ENCODE results near the gene TMEM132A. TPM values are rescaled to one million over a fixed set of nuclear protein-coding genes. Genes with fewer than 3 reads are reported as not detected.

Gene TMEM132A
- polyA plus RNA-seq, 2 of the 4 experiments (the other 2 are of a cell fraction), result 18.1 to 88.0 TPM

DNA sequence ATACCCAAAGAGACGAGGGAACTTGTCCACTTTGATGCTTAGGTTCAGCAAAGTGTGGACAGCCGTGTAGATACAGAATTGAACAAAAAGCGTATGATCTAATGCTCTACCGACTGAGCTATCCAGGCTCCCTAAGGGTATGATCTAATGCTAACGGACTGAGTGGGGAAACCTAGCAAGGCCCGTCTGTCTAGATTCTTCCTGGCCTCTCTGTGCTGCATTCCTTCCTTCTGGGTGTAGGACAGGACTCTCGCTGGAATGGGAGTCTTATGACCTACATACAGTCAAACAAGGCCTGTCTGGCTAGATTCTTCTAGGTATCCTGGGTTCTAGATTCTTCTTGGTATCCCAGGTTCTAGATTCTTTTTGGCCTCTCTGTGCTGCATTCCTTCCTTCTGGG is 36.1 kb downstream of the TMEM132A start:
- CTCF ChIA-PET, result no interaction called here
- DNase-seq (ENCODE audit: low read depth in 1 of 2, low spot score in 1 of 2), result no peak

DNA sequence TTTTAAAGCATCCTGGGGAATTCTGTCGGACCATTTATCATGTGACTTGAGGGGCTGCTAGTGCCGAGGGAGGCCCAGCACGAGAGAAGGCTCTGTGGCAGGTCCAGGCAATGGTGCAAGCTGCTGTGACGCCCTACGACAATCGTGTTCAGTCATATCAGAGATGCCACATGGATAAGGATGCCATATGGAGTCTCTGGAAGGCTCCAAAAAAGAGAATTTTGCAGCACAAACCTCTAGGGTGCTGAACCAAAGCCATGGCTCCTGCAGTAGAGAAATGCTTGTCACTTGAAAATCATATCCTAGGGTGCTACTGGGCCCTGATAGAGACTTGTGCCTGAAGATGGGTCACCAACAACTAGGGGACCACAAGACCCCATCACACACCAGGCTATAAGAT is 40.5 kb downstream of the TMEM132A start:
- ChIA-PET CTCF (interaction anchor here (0.7 to 0.9 kb wide), 3 partner anchors 10 to 164 kb away, joined by 3 to 5 read pairs (median 4); no protein-coding TSS in a partner anchor), POLR2A (no interaction called here)

More for the DNA sequence above, 36.1 kb downstream of the TMEM132A start:
- Histone ChIP-seq H3K4me1 (no peaks in the 10 kb centered on the region), H3K4me3 (no peak overlapping the region), H3K9me3 (no peaks in the 10 kb centered on the region), H3K4me2 (no peak overlapping the region), H3K27ac (no peak overlapping the region)
- POLR2A ChIA-PET, result no interaction called here
- TF ChIP-seq ZFP36 (IDR thresholded peaks at IDR 0.05; ENCODE audit: borderline replicate concordance, partially characterized antibody) (no peak), ZNF302 (CRISPR knock-in tag; IDR thresholded peaks at IDR 0.05) (no peak), CEBPB (IDR thresholded peaks at IDR 0.05) (no peak), RCOR1 (IDR thresholded peaks at IDR 0.05; ENCODE audit: low read depth, low read length) (no peak), JUN (IDR thresholded peaks at IDR 0.05) (no peak), HOXB5 (CRISPR knock-in tag; IDR thresholded peaks at IDR 0.05) (no peak), ESRRA (IDR thresholded peaks at IDR 0.05; ENCODE audit: borderline replicate concordance, low read length) (no peak), EHF (CRISPR knock-in tag; IDR thresholded peaks at IDR 0.05) (no peak), CHD4 (IDR thresholded peaks at IDR 0.05; ENCODE audit: borderline replicate concordance) (no peak), MAZ (IDR thresholded peaks at IDR 0.05; ENCODE audit: borderline replicate concordance, low read depth, low read length) (no peak), MAFK (IDR thresholded peaks at IDR 0.05; ENCODE audit: partially characterized antibody) (no peak), TFCP2L1 (CRISPR knock-in tag; IDR thresholded peaks at IDR 0.05) (no peak), RARB (CRISPR knock-in tag; IDR thresholded peaks at IDR 0.05) (no peak), FOSB (CRISPR knock-in tag; IDR thresholded peaks at IDR 0.05) (no peak), SREBF2 (IDR thresholded peaks at IDR 0.05) (no peak), CBX2 (IDR thresholded peaks at IDR 0.05; ENCODE audit: borderline replicate concordance, low read depth) (no peak)
- TF ChIP-seq, protein P1, sequence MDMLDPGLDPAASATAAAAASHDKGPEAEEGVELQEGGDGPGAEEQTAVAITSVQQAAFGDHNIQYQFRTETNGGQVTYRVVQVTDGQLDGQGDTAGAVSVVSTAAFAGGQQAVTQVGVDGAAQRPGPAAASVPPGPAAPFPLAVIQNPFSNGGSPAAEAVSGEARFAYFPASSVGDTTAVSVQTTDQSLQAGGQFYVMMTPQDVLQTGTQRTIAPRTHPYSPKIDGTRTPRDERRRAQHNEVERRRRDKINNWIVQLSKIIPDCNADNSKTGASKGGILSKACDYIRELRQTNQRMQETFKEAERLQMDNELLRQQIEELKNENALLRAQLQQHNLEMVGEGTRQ (IDR thresholded peaks at IDR 0.05), result no peak
- TF ChIP-seq, protein P2, sequence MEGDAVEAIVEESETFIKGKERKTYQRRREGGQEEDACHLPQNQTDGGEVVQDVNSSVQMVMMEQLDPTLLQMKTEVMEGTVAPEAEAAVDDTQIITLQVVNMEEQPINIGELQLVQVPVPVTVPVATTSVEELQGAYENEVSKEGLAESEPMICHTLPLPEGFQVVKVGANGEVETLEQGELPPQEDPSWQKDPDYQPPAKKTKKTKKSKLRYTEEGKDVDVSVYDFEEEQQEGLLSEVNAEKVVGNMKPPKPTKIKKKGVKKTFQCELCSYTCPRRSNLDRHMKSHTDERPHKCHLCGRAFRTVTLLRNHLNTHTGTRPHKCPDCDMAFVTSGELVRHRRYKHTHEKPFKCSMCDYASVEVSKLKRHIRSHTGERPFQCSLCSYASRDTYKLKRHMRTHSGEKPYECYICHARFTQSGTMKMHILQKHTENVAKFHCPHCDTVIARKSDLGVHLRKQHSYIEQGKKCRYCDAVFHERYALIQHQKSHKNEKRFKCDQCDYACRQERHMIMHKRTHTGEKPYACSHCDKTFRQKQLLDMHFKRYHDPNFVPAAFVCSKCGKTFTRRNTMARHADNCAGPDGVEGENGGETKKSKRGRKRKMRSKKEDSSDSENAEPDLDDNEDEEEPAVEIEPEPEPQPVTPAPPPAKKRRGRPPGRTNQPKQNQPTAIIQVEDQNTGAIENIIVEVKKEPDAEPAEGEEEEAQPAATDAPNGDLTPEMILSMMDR (IDR thresholded peaks at IDR 0.05), result no peak
- TF ChIP-seq, protein P3, sequence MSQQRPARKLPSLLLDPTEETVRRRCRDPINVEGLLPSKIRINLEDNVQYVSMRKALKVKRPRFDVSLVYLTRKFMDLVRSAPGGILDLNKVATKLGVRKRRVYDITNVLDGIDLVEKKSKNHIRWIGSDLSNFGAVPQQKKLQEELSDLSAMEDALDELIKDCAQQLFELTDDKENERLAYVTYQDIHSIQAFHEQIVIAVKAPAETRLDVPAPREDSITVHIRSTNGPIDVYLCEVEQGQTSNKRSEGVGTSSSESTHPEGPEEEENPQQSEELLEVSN (IDR thresholded peaks at IDR 0.05; ENCODE audit: borderline replicate concordance, low read depth), result no peak
- WGBS (ENCODE audit: missing lambda C conversion rate), result 33% methylated on average over 7 of the region's 7 CpGs
- ATAC-seq (no peak), FAIRE-seq (no peak)

More for the DNA sequence above, 40.5 kb downstream of the TMEM132A start:
- TF ChIP-seq KDM1A (IDR thresholded peaks at IDR 0.05; ENCODE audit: low read depth) (no peak), BHLHE40 (IDR thresholded peaks at IDR 0.05; ENCODE audit: low read depth, low read length) (no peak), CHD4 (IDR thresholded peaks at IDR 0.05; ENCODE audit: borderline replicate concordance) (no peak), HEYL (CRISPR knock-in tag; IDR thresholded peaks at IDR 0.05) (no peak), ESRRA (IDR thresholded peaks at IDR 0.05; ENCODE audit: borderline replicate concordance, low read length) (no peak)
- TF ChIP-seq, protein P4, sequence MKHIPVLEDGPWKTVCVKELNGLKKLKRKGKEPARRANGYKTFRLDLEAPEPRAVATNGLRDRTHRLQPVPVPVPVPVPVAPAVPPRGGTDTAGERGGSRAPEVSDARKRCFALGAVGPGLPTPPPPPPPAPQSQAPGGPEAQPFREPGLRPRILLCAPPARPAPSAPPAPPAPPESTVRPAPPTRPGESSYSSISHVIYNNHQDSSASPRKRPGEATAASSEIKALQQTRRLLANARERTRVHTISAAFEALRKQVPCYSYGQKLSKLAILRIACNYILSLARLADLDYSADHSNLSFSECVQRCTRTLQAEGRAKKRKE (CRISPR knock-in tag; IDR thresholded peaks at IDR 0.05; ENCODE audit: low read depth), result no peak
- H3K4me1 ChIP-seq, result no peaks in the 10 kb centered on the region
- 57% methylated on average over 6 of the region's 6 CpGs for WGBS (ENCODE audit: missing lambda C conversion rate)
- DNase-seq (ENCODE audit: low read depth in 1 of 2, low spot score in 1 of 2) (no peak), ATAC-seq (no peak), FAIRE-seq (no peak)
- peaks cover 14% of the 10 kb centered on the region for H3K9me3 ChIP-seq
- H3K27ac ChIP-seq, result no peak overlapping the region
- no peak overlapping the region for H3K4me3 ChIP-seq
- H3K4me2 ChIP-seq, result no peak overlapping the region

All from A549 (cell line).